Smooth muscle cell of bladder (primary cell): Measurements from ENCODE around the gene LNPK. TPM values are rescaled to one million over a fixed set of nuclear protein-coding genes. Genes with fewer than 3 reads are reported as not detected.

ENCODE experiments used
- total RNA-seq: library from RNA; depleted of rRNA; stranded (reverse); fragments of >200 nt; gene quantifications from 2 replicates; pipeline ENCODE4 v1.2.3, GENCODE V29; 2014

The LNPK gene, protein sequence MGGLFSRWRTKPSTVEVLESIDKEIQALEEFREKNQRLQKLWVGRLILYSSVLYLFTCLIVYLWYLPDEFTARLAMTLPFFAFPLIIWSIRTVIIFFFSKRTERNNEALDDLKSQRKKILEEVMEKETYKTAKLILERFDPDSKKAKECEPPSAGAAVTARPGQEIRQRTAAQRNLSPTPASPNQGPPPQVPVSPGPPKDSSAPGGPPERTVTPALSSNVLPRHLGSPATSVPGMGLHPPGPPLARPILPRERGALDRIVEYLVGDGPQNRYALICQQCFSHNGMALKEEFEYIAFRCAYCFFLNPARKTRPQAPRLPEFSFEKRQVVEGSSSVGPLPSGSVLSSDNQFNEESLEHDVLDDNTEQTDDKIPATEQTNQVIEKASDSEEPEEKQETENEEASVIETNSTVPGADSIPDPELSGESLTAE
- total RNA-seq = 20.1 and 28.8 TPM in 2 replicates

DNA sequence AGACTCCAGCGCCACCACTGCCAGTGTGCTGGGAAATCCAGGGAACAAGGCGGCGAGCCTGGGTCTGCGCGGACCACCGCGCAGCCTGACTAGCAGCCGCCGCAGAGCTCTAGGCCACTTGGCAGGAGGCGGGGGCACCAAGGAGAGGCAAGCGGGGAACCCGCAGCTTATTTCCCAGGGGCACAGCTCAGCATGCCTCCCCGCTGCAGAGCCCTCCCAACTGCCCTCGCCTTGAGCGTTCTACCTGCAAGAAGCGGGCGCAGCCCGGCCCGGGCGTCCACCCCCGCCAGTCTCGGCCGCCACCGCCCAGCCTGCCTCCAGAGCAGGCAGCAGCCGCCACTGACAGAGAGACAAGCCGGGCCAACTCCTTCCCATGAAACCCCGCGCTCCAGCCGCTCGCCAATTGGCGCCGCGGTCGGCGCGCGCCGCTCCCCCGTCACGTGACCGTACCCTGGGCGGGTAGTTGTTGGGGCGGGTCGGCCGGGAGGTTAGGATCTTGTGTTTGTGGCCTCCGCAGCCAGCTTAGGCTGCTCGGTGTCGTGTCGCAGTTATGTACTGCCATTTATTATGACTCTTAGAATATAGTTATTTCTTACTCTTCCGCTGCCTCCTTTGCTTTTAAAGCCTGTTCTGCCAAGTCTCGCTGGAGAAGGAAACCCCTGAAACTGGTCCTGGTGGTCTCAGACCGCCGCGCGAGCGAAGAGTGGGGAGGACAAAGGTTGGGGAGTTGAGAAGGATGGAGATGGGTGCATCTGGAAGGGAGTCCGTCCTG is at the start of gene LNPK:
Gene LNPK (minus strand): TSS at position 352 of the 772 bp plus-strand sequence. CDS start 6,683 bp downstream, outside the sequence.

Other genes with a start within 250 kb of the LNPK start
- under 0.01 TPM in 1 of 2 replicates, not detected in the other for gene EVX2, start 81.7 kb upstream of the LNPK start, total RNA-seq
- gene HOXD13, start 90.5 kb upstream of the LNPK start, total RNA-seq = 0.09 and 0.28 TPM in 2 replicates
- gene HOXD12, start 97.5 kb upstream of the LNPK start, total RNA-seq = not detected in 2 replicates
- 0.14 and 0.18 TPM in 2 replicates for gene HOXD11, start 105.0 kb upstream of the LNPK start, total RNA-seq
- under 0.01 and 0.18 TPM in 2 replicates for gene HOXD10, start 114.5 kb upstream of the LNPK start, total RNA-seq
- 0.18 and 0.28 TPM in 2 replicates for gene HOXD9, start 120.5 kb upstream of the LNPK start, total RNA-seq
- gene HOXD8, start 127.4 kb upstream of the LNPK start, total RNA-seq = 1.1 and 1.6 TPM in 2 replicates
- under 0.01 and 0.18 TPM in 2 replicates for gene HOXD4, start 149.3 kb upstream of the LNPK start, total RNA-seq
- 0.14 and 0.28 TPM in 2 replicates for gene HOXD3, start 155.0 kb upstream of the LNPK start, total RNA-seq
- gene HOXD1, start 186.4 kb upstream of the LNPK start, total RNA-seq = not detected in 2 replicates